GM12801 (cell line): ENCODE data around the gene FBLN2.

Experiments used
- TF ChIP-seq, protein P1 (sequence below): IDR thresholded peaks from one replicate; pipeline ENCODE4 v1.5.1; 2011; ENCODE audit warnings: control low read depth; ENCODE audit not compliant: insufficient read length; ENCODE audit errors: extremely low read depth

FBLN2 gene

GRCh38 chr3:13663781-13664535, 115.0 kb downstream of the FBLN2 start:
- TF ChIP-seq, protein P1, sequence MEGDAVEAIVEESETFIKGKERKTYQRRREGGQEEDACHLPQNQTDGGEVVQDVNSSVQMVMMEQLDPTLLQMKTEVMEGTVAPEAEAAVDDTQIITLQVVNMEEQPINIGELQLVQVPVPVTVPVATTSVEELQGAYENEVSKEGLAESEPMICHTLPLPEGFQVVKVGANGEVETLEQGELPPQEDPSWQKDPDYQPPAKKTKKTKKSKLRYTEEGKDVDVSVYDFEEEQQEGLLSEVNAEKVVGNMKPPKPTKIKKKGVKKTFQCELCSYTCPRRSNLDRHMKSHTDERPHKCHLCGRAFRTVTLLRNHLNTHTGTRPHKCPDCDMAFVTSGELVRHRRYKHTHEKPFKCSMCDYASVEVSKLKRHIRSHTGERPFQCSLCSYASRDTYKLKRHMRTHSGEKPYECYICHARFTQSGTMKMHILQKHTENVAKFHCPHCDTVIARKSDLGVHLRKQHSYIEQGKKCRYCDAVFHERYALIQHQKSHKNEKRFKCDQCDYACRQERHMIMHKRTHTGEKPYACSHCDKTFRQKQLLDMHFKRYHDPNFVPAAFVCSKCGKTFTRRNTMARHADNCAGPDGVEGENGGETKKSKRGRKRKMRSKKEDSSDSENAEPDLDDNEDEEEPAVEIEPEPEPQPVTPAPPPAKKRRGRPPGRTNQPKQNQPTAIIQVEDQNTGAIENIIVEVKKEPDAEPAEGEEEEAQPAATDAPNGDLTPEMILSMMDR, result no peak

- TF ChIP-seq, protein P1, result no peak
These were observed 116.8 kb downstream of the FBLN2 start for GRCh38 chr3:13665582-13666226.

DNA sequence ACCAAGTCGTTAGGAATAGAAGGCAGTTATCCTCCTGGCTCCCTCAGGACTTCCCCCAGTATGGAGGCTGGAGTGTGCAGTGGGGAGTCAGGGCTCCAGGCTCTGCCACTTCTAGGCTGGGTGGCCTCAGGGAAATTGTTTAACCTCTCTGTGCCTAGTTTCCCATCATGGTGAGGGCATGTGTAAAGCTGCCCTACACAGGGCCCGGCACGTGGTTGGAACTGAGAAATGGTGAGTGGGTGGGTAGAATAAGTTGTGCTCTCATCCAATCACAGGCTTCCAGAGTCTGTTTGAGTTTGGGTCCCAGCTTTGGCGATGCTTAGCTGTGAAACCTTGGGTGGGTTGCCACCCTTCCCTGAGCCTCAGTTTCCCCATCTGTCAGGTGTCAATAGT, 117.3 kb downstream of the FBLN2 start:
- TF ChIP-seq, protein P1, result no peak

- TF ChIP-seq, protein P1, result no peak
These were observed 118.1 kb downstream of the FBLN2 start for GRCh38 chr3:13666781-13667709.

- TF ChIP-seq, protein P1, result no peak
These were observed 119.2 kb downstream of the FBLN2 start for GRCh38 chr3:13668136-13668535.

- TF ChIP-seq, protein P1, result no peak
These were observed 120.5 kb downstream of the FBLN2 start for GRCh38 chr3:13669457-13669856.

- TF ChIP-seq, protein P1, result no peak
These were observed 121.4 kb downstream of the FBLN2 start for GRCh38 chr3:13670292-13670691.
